Dendritic cell treated with granulocyte-macrophage colony-stimulating factor and Interleukin-4, amounts not matched to agents 40 ng/mL and 50 ng/mL, for 4 days (primary cell): ENCODE results near the gene CCDC85C.

Source experiments
- H3K27ac Mint-ChIP-seq: one replicate; pipeline ENCODE4 v1.8.0; 2022; ENCODE audit warnings: mild to moderate bottlenecking, mixed read lengths
- H3K27me3 Mint-ChIP-seq: one replicate; pipeline ENCODE4 v1.8.0; 2022; ENCODE audit warnings: mild to moderate bottlenecking, mixed read lengths
- H3K36me3 Mint-ChIP-seq: one replicate; pipeline ENCODE4 v1.8.0; 2022; ENCODE audit warnings: low read depth, mixed read lengths
- H3K4me1 Mint-ChIP-seq: one replicate; pipeline ENCODE4 v1.8.0; 2022; ENCODE audit warnings: low read depth, mixed read lengths
- H3K4me3 Mint-ChIP-seq: one replicate; pipeline ENCODE4 v1.8.0; 2022; ENCODE audit warnings: mild to moderate bottlenecking, moderate library complexity, mixed read lengths
- H3K9me3 Mint-ChIP-seq: one replicate; pipeline ENCODE4 v1.8.0; 2022; ENCODE audit warnings: mixed read lengths
- intact Hi-C: fragments of 100-400 bp; cut with micrococcal nuclease; formaldehyde crosslinking; loops from one replicate; pipeline ENCODE4 v1.15.0; 2022

Gene CCDC85C

DNA sequence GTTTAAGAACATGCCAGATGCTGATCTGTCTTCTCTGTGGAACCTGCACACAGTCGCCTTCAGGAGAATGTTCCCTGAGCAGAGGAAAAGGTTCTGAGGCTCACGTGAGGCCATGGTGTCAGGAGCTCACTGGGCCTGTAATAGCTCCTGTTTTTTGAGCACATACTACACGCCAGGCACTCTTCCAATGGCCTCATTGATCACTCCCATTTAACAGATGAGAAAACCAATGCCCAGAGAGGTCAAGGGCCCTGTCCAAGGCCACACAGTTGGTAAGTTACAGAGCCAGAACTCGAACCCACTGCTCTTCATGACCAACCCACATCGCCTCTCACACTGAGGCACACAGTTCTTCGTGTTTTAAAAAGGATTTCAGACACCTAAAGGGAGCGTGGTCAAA lies 33.6 kb upstream of the CCDC85C start:
- Mint-ChIP-seq H3K27ac (no peak overlapping the region), H3K27me3 (peaks cover 4% of the 10 kb centered on the region), H3K4me3 (no peak overlapping the region), H3K9me3 (no peaks in the 10 kb centered on the region), H3K36me3 (no peaks in the 10 kb centered on the region), H3K4me1 (no peaks in the 10 kb centered on the region)
- intact Hi-C loops, result no loop called here

- intact Hi-C loops, result no loop called here
- peaks cover 4% of the 10 kb centered on the region for H3K27me3 Mint-ChIP-seq
- no peak overlapping the region for H3K4me3 Mint-ChIP-seq
- no peaks in the 10 kb centered on the region for H3K4me1 Mint-ChIP-seq
- H3K36me3 Mint-ChIP-seq, result no peaks in the 10 kb centered on the region
- no peak overlapping the region for H3K27ac Mint-ChIP-seq
- H3K9me3 Mint-ChIP-seq, result no peaks in the 10 kb centered on the region
These were observed 32.5 kb upstream of the CCDC85C start for GRCh38 chr14:99636487-99636886.

DNA sequence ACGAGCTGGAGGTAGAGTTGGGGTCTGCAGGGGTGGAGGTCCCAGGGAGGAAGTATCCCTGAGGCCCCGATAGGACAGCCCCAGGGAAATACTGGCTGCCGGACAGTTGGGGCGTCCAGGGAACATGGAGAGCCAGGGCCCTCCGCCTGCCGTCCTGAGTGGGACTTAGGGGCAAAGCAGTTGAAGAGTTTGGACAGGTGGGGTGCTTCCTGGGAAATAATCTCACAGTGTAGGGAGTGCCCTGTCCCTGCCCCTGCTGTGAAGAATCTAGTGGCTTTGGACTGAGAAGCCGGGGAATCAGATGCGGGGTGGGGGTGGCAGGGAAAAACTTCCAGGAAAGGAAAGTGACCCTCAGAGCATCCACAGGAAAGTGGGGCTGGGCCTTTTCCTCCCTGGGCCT lies 31.1 kb upstream of the CCDC85C start:
- no peaks in the 10 kb centered on the region for H3K9me3 Mint-ChIP-seq
- no peaks in the 10 kb centered on the region for H3K36me3 Mint-ChIP-seq
- no peak overlapping the region for H3K4me3 Mint-ChIP-seq
- H3K27me3 Mint-ChIP-seq, result peaks cover 2% of the 10 kb centered on the region
- H3K27ac Mint-ChIP-seq, result no peak overlapping the region
- H3K4me1 Mint-ChIP-seq, result no peaks in the 10 kb centered on the region
- intact Hi-C loops, result no loop called here

- Mint-ChIP-seq H3K4me1 (no peaks in the 10 kb centered on the region), H3K27me3 (peaks cover 2% of the 10 kb centered on the region), H3K9me3 (no peaks in the 10 kb centered on the region), H3K36me3 (no peaks in the 10 kb centered on the region), H3K4me3 (no peak overlapping the region), H3K27ac (no peak overlapping the region)
- intact Hi-C loops, result no loop called here
These were observed 30.4 kb upstream of the CCDC85C start for GRCh38 chr14:99634443-99634842.

- Mint-ChIP-seq H3K9me3 (no peaks in the 10 kb centered on the region), H3K4me1 (no peaks in the 10 kb centered on the region)
- intact Hi-C loops, result no loop called here
These were observed 29.9 kb upstream of the CCDC85C start for GRCh38 chr14:99633918-99634317.

GRCh38 chr14:99633141-99633540 lies 29.1 kb upstream of the CCDC85C start:
- Mint-ChIP-seq H3K4me3 (no peak overlapping the region), H3K27me3 (peaks cover 4% of the 10 kb centered on the region), H3K4me1 (no peaks in the 10 kb centered on the region), H3K9me3 (no peaks in the 10 kb centered on the region), H3K27ac (no peak overlapping the region), H3K36me3 (no peaks in the 10 kb centered on the region)
- intact Hi-C loops, result no loop called here

More at GRCh38 chr14:99633918-99634317, 29.9 kb upstream of the CCDC85C start:
- Mint-ChIP-seq H3K27ac (no peak overlapping the region), H3K27me3 (peaks cover 4% of the 10 kb centered on the region), H3K4me3 (no peak overlapping the region), H3K36me3 (no peaks in the 10 kb centered on the region)

DNA sequence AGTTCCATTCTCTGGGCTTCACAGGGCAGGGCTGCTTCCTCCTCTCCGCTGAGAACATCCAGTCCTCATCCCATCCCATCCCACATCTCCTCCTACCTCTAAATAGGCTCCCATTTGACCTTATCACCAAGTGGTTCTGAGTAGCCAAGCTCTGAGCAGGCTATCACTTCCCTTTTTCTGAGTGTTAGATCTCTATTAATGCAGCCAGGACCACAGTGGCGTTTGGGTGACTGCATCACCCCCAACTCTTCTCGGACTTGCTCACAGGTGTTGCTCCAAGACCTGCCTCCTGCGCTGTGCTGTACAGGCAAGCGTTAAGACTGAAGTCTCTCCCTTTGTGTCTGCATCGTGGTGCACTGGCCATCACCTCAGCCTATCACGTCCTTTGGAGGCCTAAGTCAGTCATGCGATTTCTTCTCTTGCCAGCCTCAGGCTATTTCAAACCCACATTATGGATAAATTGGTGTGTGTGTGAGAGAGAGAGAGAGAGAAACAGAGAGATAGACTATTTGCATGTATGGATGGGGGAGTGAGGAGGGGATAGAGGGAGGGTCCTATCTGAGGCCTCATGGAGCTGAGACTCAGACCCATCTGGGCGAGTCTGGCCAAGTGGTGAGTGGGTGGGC lies 28.5 kb upstream of the CCDC85C start:
- Mint-ChIP-seq H3K27ac (no peak overlapping the region), H3K4me3 (no peak overlapping the region), H3K36me3 (no peaks in the 10 kb centered on the region), H3K9me3 (no peaks in the 10 kb centered on the region), H3K4me1 (no peaks in the 10 kb centered on the region), H3K27me3 (peaks cover 8% of the 10 kb centered on the region)
- intact Hi-C loops, result no loop called here

DNA sequence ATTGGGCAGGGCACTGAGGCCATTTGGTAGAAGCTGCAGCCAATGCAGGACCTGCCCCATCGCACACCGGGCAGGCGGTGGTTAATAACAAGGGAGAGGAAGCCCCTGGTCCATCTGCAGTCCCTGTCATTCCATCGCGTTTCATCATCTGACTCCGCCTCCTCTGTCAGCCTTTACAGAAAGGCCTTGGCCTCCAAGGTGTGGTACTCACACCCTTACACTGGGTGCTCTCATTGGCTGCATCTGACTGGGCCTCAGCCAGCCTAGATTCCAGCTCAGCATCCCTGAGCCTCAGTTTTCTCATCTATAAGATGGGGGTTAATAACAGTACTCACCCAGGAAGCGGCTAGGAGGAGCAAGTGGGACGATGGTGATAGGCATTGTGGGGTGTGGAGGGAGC lies 26.2 kb upstream of the CCDC85C start:
- Mint-ChIP-seq H3K4me3 (no peak overlapping the region), H3K36me3 (no peaks in the 10 kb centered on the region), H3K27ac (no peak overlapping the region), H3K4me1 (no peaks in the 10 kb centered on the region), H3K9me3 (no peaks in the 10 kb centered on the region), H3K27me3 (peaks cover 8% of the 10 kb centered on the region)
- intact Hi-C loops, result no loop called here

DNA sequence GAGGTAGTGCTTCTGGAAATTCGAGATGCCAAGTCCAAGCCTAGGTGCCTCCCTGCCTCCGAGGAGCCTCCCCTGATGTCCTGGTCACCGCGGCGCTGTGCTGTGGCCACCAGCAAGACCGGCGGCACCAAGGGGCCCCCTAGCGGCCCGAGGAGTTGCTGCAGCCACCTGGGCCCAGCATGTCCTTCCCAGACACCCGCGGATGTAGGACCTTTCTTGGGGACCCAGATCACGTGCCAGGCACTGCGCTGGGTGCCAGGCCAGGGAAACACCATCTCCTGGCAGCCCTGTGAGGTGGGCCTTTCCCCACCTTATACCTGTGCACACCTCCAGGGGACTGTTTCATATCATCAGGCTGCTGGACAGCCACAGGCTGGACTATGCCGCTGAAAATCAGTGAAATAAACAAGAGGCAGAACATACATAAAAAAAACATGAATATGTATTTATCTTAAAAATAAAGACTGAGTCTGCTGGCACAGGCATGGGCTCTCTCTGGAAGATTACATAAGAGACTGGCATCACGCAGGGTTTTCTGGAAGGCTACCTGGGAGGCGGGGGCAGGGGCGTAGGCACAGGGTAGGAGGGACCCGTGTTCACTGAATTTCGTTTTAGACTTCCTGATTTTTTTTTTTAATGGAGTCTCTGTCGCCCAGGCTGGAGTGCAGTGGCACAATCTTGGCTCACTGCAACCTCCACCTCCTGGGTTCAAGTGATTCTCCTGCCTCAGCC lies 25.0 kb upstream of the CCDC85C start:
- H3K4me3 Mint-ChIP-seq, result no peak overlapping the region
- no peak overlapping the region for H3K27ac Mint-ChIP-seq
- no peaks in the 10 kb centered on the region for H3K4me1 Mint-ChIP-seq
- no peaks in the 10 kb centered on the region for H3K36me3 Mint-ChIP-seq
- no peaks in the 10 kb centered on the region for H3K9me3 Mint-ChIP-seq
- intact Hi-C loops, result loop anchor here (1.0 kb wide), 1 partner anchor 111 kb away; no protein-coding TSS in a partner anchor
- peaks cover 8% of the 10 kb centered on the region for H3K27me3 Mint-ChIP-seq

DNA sequence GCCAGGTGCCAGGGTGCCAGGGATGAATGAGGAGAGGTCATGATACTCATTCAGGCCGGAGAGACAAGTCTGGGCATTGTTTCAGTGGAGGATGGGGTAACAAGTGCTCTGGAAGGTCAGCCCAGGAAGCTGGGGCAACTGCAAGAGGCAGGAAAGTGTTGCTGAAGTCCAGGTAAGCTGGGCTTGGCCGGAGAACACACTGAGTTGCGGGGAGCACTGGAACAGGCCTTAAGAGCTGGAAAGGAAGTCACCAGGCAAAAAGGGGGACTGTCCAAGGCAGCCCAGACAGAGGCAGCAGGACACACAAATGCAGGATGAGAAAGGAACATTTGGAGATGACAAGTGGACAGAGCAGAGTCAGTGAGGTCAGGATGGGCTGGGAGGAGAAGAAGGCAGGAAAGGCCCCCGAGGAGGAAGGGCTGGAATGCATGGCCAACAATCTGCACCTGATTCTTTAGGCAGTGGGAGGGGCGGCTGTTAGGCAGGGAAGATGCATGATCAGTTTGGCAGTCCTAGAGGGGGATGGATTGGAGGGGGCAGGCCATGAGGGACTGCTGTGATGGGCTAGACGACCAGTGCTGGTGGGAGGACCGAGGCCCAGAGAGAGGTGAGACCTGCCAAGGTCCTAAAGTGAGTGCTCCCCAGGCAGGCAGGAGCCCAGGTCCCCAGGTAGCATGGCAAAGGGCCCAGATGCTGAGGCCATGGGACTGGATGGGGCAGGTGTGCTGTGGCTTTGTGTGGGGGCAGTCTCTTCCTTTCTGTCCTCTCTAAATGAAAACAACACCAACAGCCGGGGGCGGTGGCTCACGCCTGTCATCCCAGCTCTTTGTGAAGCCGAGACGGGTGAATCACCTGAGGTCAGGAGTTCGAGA lies 23.7 kb upstream of the CCDC85C start:
- Mint-ChIP-seq H3K9me3 (no peaks in the 10 kb centered on the region), H3K27ac (no peak overlapping the region), H3K36me3 (no peaks in the 10 kb centered on the region), H3K4me1 (no peaks in the 10 kb centered on the region), H3K4me3 (no peak overlapping the region), H3K27me3 (peaks cover 8% of the 10 kb centered on the region)
- intact Hi-C loops, result no loop called here

DNA sequence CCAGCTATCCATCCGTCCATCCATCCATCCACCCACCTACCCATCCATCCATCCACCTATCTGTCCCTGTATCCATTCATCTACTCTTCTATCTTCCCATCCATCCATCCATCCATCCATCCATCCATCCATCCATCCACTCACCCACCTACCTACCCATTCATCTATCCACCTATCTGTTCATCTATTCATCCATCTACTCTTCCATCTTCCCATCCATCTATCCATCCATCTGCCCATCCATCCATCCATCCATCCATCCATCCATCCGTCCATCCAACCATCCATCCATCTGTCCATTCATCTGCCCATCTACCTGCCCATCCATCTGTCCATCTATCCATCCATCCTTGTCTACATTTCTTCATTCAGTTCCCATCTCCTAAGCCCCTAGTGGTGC lies 23.1 kb upstream of the CCDC85C start:
- H3K9me3 Mint-ChIP-seq, result no peaks in the 10 kb centered on the region
- peaks cover 6% of the 10 kb centered on the region for H3K27me3 Mint-ChIP-seq
- intact Hi-C loops, result no loop called here
- H3K27ac Mint-ChIP-seq, result no peak overlapping the region
- H3K36me3 Mint-ChIP-seq, result no peaks in the 10 kb centered on the region
- no peaks in the 10 kb centered on the region for H3K4me1 Mint-ChIP-seq
- no peak overlapping the region for H3K4me3 Mint-ChIP-seq

- Mint-ChIP-seq H3K9me3 (no peaks in the 10 kb centered on the region), H3K4me1 (no peaks in the 10 kb centered on the region), H3K27ac (no peak overlapping the region), H3K4me3 (no peak overlapping the region), H3K36me3 (no peaks in the 10 kb centered on the region), H3K27me3 (peaks cover 6% of the 10 kb centered on the region)
- intact Hi-C loops, result no loop called here
These were observed 22.1 kb upstream of the CCDC85C start for GRCh38 chr14:99626041-99626648.

DNA sequence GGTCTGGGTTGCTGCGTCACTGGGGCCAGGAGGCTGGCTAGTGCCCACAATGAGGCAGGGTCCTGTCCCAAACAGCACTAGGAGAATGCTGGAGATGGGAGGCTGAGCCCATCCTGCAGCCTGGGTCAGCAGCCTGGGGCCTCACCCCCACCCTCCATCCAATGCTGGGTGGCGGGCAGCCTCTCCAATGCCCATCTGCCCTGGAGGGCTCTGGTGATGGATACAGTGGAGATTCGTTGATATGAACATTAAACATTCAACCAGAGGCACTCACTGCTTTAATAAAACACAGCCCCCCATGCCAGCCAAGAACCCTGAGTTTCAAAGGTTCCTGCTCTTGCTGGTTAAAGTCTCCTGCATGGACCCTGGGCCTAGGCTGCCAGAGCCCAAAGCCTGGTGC lies 21.5 kb upstream of the CCDC85C start:
- H3K4me1 Mint-ChIP-seq, result no peaks in the 10 kb centered on the region
- H3K9me3 Mint-ChIP-seq, result no peaks in the 10 kb centered on the region
- H3K4me3 Mint-ChIP-seq, result no peak overlapping the region
- intact Hi-C loops, result no loop called here
- H3K27me3 Mint-ChIP-seq, result peaks cover 6% of the 10 kb centered on the region
- no peak overlapping the region for H3K27ac Mint-ChIP-seq
- H3K36me3 Mint-ChIP-seq, result no peaks in the 10 kb centered on the region

DNA sequence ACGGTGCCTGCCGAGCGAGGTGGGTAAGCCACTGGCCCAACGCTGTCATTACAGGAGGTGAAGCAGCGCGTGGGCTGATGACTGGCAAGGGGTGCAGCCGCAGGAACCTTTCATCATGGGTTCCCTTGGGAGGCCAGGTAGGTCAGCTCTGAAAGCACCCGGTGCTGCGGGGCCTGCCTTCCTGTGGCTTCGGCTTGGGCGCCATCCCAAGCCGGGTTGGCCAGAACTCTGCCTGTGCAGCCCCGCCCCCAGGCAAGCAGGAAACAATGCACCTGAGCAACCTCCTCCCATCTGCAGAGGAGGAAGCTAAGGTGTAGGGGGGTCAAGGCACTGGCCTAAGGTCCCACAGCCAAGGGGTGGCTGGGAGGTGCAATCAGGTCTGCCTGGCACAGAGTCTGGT lies 21.0 kb upstream of the CCDC85C start:
- peaks cover 6% of the 10 kb centered on the region for H3K27me3 Mint-ChIP-seq
- H3K4me1 Mint-ChIP-seq, result no peaks in the 10 kb centered on the region
- no peaks in the 10 kb centered on the region for H3K36me3 Mint-ChIP-seq
- intact Hi-C loops, result no loop called here
- H3K4me3 Mint-ChIP-seq, result no peak overlapping the region
- H3K27ac Mint-ChIP-seq, result no peak overlapping the region
- H3K9me3 Mint-ChIP-seq, result no peaks in the 10 kb centered on the region
